ENCODE results near the gene ZNF609. TPM values are rescaled to one million over a fixed set of nuclear protein-coding genes. Genes with fewer than 3 reads are reported as not detected.

ZNF609 gene
- total and polyA plus RNA-seq, 10 of the 15 experiments (the other 5 are each of a cell fraction or from before 2014, with no cell fraction given), result 5.1 to 35.3 (median 13.6) TPM

GRCh38 chr15:64461721-64462162, 1.4 kb downstream of the ZNF609 start (continued):
- TF ChIP-seq ZBTB4 (CRISPR knock-in tag; IDR thresholded peaks at IDR 0.05) (no peak), RELB (IDR thresholded peaks at IDR 0.05; ENCODE audit: low read depth) (0 out of 2 replicates have a peak, but pooled peaks have one; percentile 12), IRF4 (IDR thresholded peaks at IDR 0.05; ENCODE audit: low read depth, low read length) (0 out of 2 replicates have a peak, but pooled peaks have one; percentile 0), MLLT1 (IDR thresholded peaks at IDR 0.05) (peak; percentile 56; the same call in 1 of the 2 replicates), KLF5 (IDR thresholded peaks at IDR 0.05; ENCODE audit: partially characterized antibody) (no peak), ZNF274 (IDR thresholded peaks at IDR 0.05; ENCODE audit: insufficient read depth, insufficient read length) (no peak)
